SK-N-SH treated with all-trans-retinoic acid at 6 μM for 48 hours (cell line): ENCODE measurements around the gene CDK6.

Experiments
- ARNTL ChIP-seq: fragments of 450-650 bp; formaldehyde crosslinking; IDR thresholded peaks from 2 replicates; pipeline ENCODE4 v1.5.0; 2020; ENCODE audit warnings: low read depth, mild to moderate bottlenecking, moderate library complexity, borderline replicate concordance
- BACH2 ChIP-seq: fragments of 250-450 bp; sonication (Bioruptor Pico); IDR thresholded peaks from 2 replicates; pipeline ENCODE4 v1.9.0; 2021; ENCODE audit warnings: mild to moderate bottlenecking, borderline replicate concordance
- CREB5 ChIP-seq: fragments of 250-450 bp; sonication (Bioruptor Pico); IDR thresholded peaks from 2 replicates; pipeline ENCODE4 v1.5.1; 2020; ENCODE audit warnings: low read depth, mild to moderate bottlenecking, moderate library complexity
- CSRNP3 ChIP-seq: fragments of 250-450 bp; sonication (Bioruptor Pico); IDR thresholded peaks from 2 replicates; pipeline ENCODE4 v1.5.1; 2021; ENCODE audit warnings: mild to moderate bottlenecking, moderate library complexity
- PPARA ChIP-seq: fragments of 250-450 bp; sonication (Bioruptor Pico); IDR thresholded peaks from 2 replicates; pipeline ENCODE4 v1.5.0; 2020; ENCODE audit warnings: mild to moderate bottlenecking, borderline replicate concordance
- TOX ChIP-seq: fragments of 250-450 bp; sonication (Bioruptor Pico); IDR thresholded peaks from 2 replicates; pipeline ENCODE4 v1.8.0; 2021; ENCODE audit warnings: mild to moderate bottlenecking, moderate library complexity, borderline replicate concordance
- TSHZ2 ChIP-seq: fragments of 250-450 bp; sonication (Bioruptor Pico); IDR thresholded peaks from 2 replicates; pipeline ENCODE4 v1.5.0; 2020; ENCODE audit warnings: mild to moderate bottlenecking, moderate library complexity
- ZFP3 ChIP-seq: fragments of 250-450 bp; sonication (Bioruptor Pico); IDR thresholded peaks from 2 replicates; pipeline ENCODE4 v1.5.0; 2020; ENCODE audit warnings: mild to moderate bottlenecking, moderate library complexity
- ZNF565 ChIP-seq: fragments of 450-650 bp; formaldehyde crosslinking; conservative IDR thresholded peaks from 2 replicates; pipeline ENCODE4 v1.5.0; 2020; ENCODE audit warnings: low read depth, mild to moderate bottlenecking, moderate library complexity
- TF ChIP-seq, protein P1 (sequence below): fragments of 250-450 bp; sonication (Bioruptor Pico); IDR thresholded peaks from 2 replicates; pipeline ENCODE4 v1.8.0; 2020; ENCODE audit warnings: mild to moderate bottlenecking, moderate library complexity, borderline replicate concordance

DNA sequence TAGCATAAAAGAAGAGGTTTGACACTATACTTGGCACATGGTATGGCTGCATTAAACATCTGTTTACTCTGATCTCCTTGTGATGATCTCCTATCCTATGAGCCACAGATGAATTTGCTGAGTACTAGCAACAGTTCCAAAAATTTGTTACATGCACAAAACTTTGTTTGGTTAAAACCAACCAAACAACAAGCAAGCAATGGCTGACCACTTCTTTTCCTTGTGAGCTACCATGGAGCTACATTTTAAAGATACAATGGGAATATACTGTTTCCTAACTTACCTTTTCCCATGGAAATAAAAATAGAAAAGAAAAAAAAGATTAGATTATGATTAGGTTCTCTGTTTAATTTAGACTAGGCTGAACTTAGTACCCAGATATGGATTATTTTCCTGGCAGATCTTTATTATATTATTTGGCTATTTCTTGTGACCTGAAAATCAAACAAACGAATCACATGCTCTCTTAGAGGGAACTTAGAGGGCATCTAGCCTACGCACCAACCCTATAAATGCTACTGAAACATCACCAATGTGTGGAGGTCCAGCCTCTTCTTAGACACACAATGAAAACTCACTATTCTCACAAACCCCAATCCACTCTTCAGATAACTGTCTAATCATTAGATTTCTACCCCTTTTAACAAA, 166.0 kb downstream of the CDK6 start:
- TF ChIP-seq CSRNP3 (CRISPR knock-in tag), result no peak
- TF ChIP-seq TSHZ2 (CRISPR knock-in tag), result no peak
- no peak for TF ChIP-seq ARNTL (CRISPR knock-in tag)
- no peak for TF ChIP-seq TOX (CRISPR knock-in tag)
- no peak for TF ChIP-seq CREB5 (CRISPR knock-in tag)
- no peak for TF ChIP-seq PPARA (CRISPR knock-in tag)
- no peak for TF ChIP-seq BACH2 (CRISPR knock-in tag)
- TF ChIP-seq ZFP3 (CRISPR knock-in tag), result no peak
- no peak for TF ChIP-seq ZNF565
- TF ChIP-seq, protein P1, sequence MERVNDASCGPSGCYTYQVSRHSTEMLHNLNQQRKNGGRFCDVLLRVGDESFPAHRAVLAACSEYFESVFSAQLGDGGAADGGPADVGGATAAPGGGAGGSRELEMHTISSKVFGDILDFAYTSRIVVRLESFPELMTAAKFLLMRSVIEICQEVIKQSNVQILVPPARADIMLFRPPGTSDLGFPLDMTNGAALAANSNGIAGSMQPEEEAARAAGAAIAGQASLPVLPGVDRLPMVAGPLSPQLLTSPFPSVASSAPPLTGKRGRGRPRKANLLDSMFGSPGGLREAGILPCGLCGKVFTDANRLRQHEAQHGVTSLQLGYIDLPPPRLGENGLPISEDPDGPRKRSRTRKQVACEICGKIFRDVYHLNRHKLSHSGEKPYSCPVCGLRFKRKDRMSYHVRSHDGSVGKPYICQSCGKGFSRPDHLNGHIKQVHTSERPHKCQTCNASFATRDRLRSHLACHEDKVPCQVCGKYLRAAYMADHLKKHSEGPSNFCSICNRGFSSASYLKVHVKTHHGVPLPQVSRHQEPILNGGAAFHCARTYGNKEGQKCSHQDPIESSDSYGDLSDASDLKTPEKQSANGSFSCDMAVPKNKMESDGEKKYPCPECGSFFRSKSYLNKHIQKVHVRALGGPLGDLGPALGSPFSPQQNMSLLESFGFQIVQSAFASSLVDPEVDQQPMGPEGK, result no peak
